Tibial nerve (tissue), 4 donors: ENCODE results near the gene CD63.

Source experiments
- CTCF ChIP-seq, 5 experiments: fragments of 200-600 bp in 3 of 5; fragments of 450-650 bp in 2 of 5; sonication (generic) in 3 of 5; IDR thresholded peaks; one replicate each; pipeline ENCODE4 v1.5.1; 2016 to 2019; ENCODE audit warnings: antibody characterized with exemption in 5 of 5, mild to moderate bottlenecking in 3 of 5, moderate library complexity in 2 of 5
- EP300 ChIP-seq, 2 donors: sonication (generic); formaldehyde crosslinking; IDR thresholded peaks; one replicate each; pipeline ENCODE4 v1.6.1; 2017; ENCODE audit warnings: antibody characterized with exemption in 2 of 2, mild to moderate bottlenecking in 1 of 2
- POLR2A ChIP-seq, 2 donors: fragments of 450-650 bp; IDR thresholded peaks; one replicate each; pipeline ENCODE4 v1.6.1; 2017; ENCODE audit warnings: antibody characterized with exemption in 2 of 2, mild to moderate bottlenecking in 2 of 2, moderate library complexity in 2 of 2

- no peak for TF ChIP-seq POLR2A (IDR thresholded peaks at IDR 0.05)
- no peak for TF ChIP-seq CTCF (IDR thresholded peaks at IDR 0.05)
- TF ChIP-seq EP300 (IDR thresholded peaks at IDR 0.05): no peak
Measured at GRCh38 chr12:55707219-55707671, 21.6 kb downstream of the CD63 start.
